Hepatocyte (in vitro differentiated cells): ENCODE results near the gene WSCD1.

Source experiments
- EZH2 ChIP-seq: fragments of 200-600 bp; sonication (generic); IDR thresholded peaks from 2 replicates; pipeline ENCODE4 v1.6.1; 2016; ENCODE audit warnings: antibody characterized with exemption, mild to moderate bottlenecking, borderline replicate concordance
- EZH2phosphoT487 ChIP-seq: fragments of 200-600 bp; sonication (generic); IDR thresholded peaks from one replicate; pipeline ENCODE4 v1.6.1; 2018; ENCODE audit warnings: antibody characterized with exemption, mild to moderate bottlenecking, low read depth, moderate library complexity; ENCODE audit not compliant: unreplicated experiment, severe bottlenecking
- TF ChIP-seq, protein P1 (sequence below): fragments of 200-600 bp; sonication (generic); IDR thresholded peaks from 2 replicates; pipeline ENCODE4 v1.5.1; 2016; ENCODE audit warnings: antibody characterized with exemption, mild to moderate bottlenecking; ENCODE audit not compliant: poor library complexity

DNA sequence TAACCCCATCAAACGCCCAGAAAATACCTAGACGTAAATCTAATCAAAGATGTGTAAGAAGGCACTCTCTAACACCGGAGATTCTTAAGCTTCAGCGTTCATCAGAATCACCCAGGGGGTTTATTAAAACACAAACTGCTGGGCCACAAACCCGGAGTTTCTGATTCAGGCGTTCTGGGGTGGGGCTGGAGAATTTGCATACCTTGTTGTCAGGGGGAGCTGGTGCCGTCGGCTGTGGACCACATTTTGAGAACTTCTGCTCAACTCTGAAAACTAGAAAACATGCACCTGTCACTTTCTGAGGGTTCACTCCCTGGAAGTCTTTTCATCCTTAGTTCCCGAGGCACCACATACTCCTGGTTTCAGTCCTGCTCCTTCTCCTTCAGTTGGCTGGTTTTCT lies 48.6 kb upstream of the WSCD1 start:
- TF ChIP-seq EZH2 (no peak), EZH2phosphoT487 (no peak)
- TF ChIP-seq, protein P1, sequence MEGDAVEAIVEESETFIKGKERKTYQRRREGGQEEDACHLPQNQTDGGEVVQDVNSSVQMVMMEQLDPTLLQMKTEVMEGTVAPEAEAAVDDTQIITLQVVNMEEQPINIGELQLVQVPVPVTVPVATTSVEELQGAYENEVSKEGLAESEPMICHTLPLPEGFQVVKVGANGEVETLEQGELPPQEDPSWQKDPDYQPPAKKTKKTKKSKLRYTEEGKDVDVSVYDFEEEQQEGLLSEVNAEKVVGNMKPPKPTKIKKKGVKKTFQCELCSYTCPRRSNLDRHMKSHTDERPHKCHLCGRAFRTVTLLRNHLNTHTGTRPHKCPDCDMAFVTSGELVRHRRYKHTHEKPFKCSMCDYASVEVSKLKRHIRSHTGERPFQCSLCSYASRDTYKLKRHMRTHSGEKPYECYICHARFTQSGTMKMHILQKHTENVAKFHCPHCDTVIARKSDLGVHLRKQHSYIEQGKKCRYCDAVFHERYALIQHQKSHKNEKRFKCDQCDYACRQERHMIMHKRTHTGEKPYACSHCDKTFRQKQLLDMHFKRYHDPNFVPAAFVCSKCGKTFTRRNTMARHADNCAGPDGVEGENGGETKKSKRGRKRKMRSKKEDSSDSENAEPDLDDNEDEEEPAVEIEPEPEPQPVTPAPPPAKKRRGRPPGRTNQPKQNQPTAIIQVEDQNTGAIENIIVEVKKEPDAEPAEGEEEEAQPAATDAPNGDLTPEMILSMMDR: no peak
